A673 (cell line): ENCODE measurements around the gene CARD19. TPM values are rescaled to one million over a fixed set of nuclear protein-coding genes. Genes with fewer than 3 reads are reported as not detected.

Experiments
- BruUV-seq: library from RNA; stranded (reverse); fragments of 400-500 nt; replicated peaks from 2 replicates; lab custom pipeline; 2021; lab: Mats Ljungman, UMichigan
- CTCF ChIA-PET: fragments of 300-600 bp; sonication (Branson Sonifier 250); formaldehyde crosslinking; loops from one replicate; lab custom pipeline; 2022; ENCODE audit warnings: antibody characterized with exemption; lab: Charles Lee
- POLR2A ChIA-PET: fragments of 300-600 bp; sonication (Branson Sonifier 250); formaldehyde crosslinking; loops from one replicate; lab custom pipeline; 2022; ENCODE audit warnings: antibody characterized with exemption; ENCODE audit not compliant: low non-redundant PET; lab: Charles Lee
- DNase-seq: peaks from one replicate; pipeline ENCODE4 v3.0.0-alpha.2; 2015; ENCODE audit warnings: low spot score
- H3K27ac ChIP-seq: fragments of 200-600 bp; sonication (generic); 2 replicates; pipeline ENCODE4 v1.5.1; 2016; ENCODE audit warnings: mixed run types, low read depth, mild to moderate bottlenecking, mixed read lengths, antibody characterized with exemption, low read length; ENCODE audit not compliant: poor library complexity, severe bottlenecking
- H3K27me3 ChIP-seq: fragments of 200-600 bp; sonication (generic); replicated peaks from 2 replicates; pipeline ENCODE4 v1.6.1; 2017; ENCODE audit warnings: mixed run types, low read depth, mild to moderate bottlenecking, mixed read lengths, antibody characterized with exemption, low read length; ENCODE audit not compliant: insufficient read depth, poor library complexity
- H3K36me3 ChIP-seq: fragments of 200-600 bp; sonication (generic); 2 replicates; pipeline ENCODE4 v1.6.1; 2016; ENCODE audit warnings: mixed run types, mild to moderate bottlenecking, mixed read lengths, antibody characterized with exemption, low read length; ENCODE audit not compliant: insufficient read depth, poor library complexity, severe bottlenecking
- H3K4me1 ChIP-seq: fragments of 200-600 bp; sonication (generic); 2 replicates; pipeline ENCODE4 v1.6.1; 2017; ENCODE audit warnings: mixed run types, mild to moderate bottlenecking, mixed read lengths, antibody characterized with exemption, low read length; ENCODE audit not compliant: insufficient read depth, poor library complexity, severe bottlenecking
- H3K4me3 ChIP-seq: fragments of 200-600 bp; sonication (generic); 2 replicates; pipeline ENCODE4 v1.5.1; 2016; ENCODE audit warnings: low read depth, mixed run types, mild to moderate bottlenecking, mixed read lengths, low read length; ENCODE audit not compliant: poor library complexity, severe bottlenecking
- H3K9me3 ChIP-seq: fragments of 200-600 bp; sonication (generic); 2 replicates; pipeline ENCODE4 v1.6.1; 2016; ENCODE audit warnings: mixed run types, low read depth, mild to moderate bottlenecking, mixed read lengths, antibody characterized with exemption, low read length; ENCODE audit not compliant: poor library complexity, severe bottlenecking
- CTCF ChIP-seq: fragments of 300-800, 200-600 bp; sonication (generic); conservative IDR thresholded peaks from 2 replicates; pipeline ENCODE4 v1.5.1; 2017; ENCODE audit warnings: low read depth, mild to moderate bottlenecking, antibody characterized with exemption, low read length, moderate library complexity, mixed read lengths
- EZH2 ChIP-seq: fragments of 200-600 bp; sonication (generic); IDR thresholded peaks from 2 replicates; pipeline ENCODE4 v1.6.1; 2017; ENCODE audit warnings: borderline replicate concordance, low read depth, mild to moderate bottlenecking, mixed read lengths, antibody characterized with exemption, low read length; ENCODE audit not compliant: poor library complexity, severe bottlenecking
- intact Hi-C: fragments of 100-400 bp; cut with micrococcal nuclease; formaldehyde crosslinking; loops from one replicate; pipeline ENCODE4 v1.10.0; 2022; ENCODE audit not compliant: unreplicated experiment
- total RNA-seq: library from RNA; stranded (reverse); gene quantifications from 2 replicates; pipeline ENCODE4 v1.2.3, GENCODE V29; 2021

Gene CARD19
- total RNA-seq, 1 experiment from 2014 or later = 12.2 TPM

DNA sequence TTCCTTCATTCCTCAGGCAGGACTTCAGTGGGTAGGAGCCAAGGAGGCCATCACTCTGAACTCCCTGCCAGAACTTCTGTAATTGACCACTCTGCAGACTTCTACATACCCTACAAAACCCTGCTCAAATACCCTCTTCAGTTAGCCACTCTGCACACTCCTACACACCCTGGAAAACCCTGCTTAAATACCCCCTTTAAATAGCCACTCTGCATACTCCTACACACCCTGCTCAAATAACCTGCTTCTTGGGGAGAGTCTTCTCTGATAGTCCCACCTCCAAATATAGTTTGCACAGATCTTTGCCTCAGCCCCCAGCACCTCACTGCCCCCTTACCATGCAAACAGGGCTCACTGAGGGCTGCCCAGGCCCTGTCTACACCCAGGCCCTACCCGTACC lies 18.6 kb upstream of the CARD19 start:
- ChIA-PET CTCF (no interaction called here), POLR2A (no interaction called here)
- no TSS peak for BruUV-seq
- intact Hi-C loops = no loop called here
- Histone ChIP-seq H3K36me3 (no peaks in the 10 kb centered on the region), H3K4me1 (peaks cover 4% of the 10 kb centered on the region), H3K4me3 (no peak overlapping the region), H3K9me3 (no peaks in the 10 kb centered on the region), H3K27ac (no peak overlapping the region), H3K27me3 (no peaks in the 10 kb centered on the region)
- no peak for DNase-seq
- TF ChIP-seq EZH2 (no peak), CTCF (no peak)

DNA sequence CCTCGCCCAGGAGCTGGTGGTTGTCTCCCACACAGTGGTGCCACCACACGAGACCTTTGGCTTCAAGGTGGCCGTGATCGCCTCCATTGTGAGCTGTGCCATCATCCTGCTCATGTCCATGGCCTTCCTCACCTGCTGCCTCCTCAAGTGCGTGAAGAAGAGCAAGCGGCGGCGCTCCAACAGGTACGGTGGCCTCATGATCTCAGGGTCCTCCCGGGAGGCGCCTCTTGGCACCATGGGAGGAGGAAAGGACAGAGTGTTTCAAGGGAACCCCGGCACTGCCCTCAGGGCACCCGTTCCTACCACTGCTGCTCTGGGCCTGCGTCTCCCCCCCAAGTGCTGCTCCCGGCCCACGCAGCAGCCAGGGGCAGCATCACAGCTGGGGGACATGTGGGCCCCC lies 18.2 kb upstream of the CARD19 start:
- Histone ChIP-seq H3K4me1 (no peaks in the 10 kb centered on the region), H3K36me3 (no peaks in the 10 kb centered on the region), H3K27ac (no peak overlapping the region), H3K4me3 (no peak overlapping the region), H3K9me3 (no peaks in the 10 kb centered on the region), H3K27me3 (no peaks in the 10 kb centered on the region)
- no peak for TF ChIP-seq CTCF
- TF ChIP-seq EZH2 = no peak
- intact Hi-C loops = no loop called here
- DNase-seq = no peak
- CTCF ChIA-PET = no interaction called here
- POLR2A ChIA-PET = no interaction called here
- no TSS peak for BruUV-seq

DNA sequence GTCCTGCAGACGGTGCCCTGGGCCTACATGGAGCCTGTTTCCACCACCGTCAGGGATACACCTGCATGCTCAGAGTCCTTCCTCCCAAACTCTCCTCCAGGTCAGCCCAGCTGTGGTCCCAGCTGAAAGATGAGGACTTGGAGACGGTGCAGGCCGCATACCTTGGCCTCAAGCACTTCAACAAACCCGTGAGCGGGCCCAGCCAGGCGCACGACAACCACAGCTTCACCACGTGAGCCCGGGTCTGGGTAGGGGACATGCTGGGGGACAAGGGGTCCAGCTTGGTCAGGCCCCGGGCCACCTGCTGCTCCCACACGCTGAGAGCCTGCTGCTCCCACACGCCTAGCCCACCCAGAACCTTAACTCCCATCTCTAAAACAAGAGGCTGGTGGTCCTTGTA lies 16.6 kb upstream of the CARD19 start:
- POLR2A ChIA-PET = no interaction called here
- Histone ChIP-seq H3K4me1 (no peaks in the 10 kb centered on the region), H3K27ac (no peak overlapping the region), H3K9me3 (no peaks in the 10 kb centered on the region), H3K4me3 (no peak overlapping the region), H3K27me3 (no peaks in the 10 kb centered on the region), H3K36me3 (no peaks in the 10 kb centered on the region)
- intact Hi-C loops = no loop called here
- DNase-seq = no peak
- CTCF ChIA-PET = no interaction called here
- TF ChIP-seq CTCF (no peak), EZH2 (no peak)
- BruUV-seq = no TSS peak
